22Rv1 (cell line): Measurements from ENCODE around the gene WFIKKN1.
A peak's percentile ranks its signal among the peaks of the same experiment; 100 is the strongest.

ENCODE experiments used
- H3K27ac ChIP-seq: fragments of 450-650 bp; 2 replicates; pipeline ENCODE4 v1.5.1; 2017
- CTCF ChIP-seq: fragments of 450-650 bp; IDR thresholded peaks from 2 replicates; pipeline ENCODE4 v1.5.1; 2017; ENCODE audit warnings: mild to moderate bottlenecking
- ZFX ChIP-seq: fragments of 450-650 bp; IDR thresholded peaks from 2 replicates; pipeline ENCODE4 v1.6.1; 2017; ENCODE audit warnings: antibody characterized with exemption, borderline replicate concordance

The WFIKKN1 gene

DNA sequence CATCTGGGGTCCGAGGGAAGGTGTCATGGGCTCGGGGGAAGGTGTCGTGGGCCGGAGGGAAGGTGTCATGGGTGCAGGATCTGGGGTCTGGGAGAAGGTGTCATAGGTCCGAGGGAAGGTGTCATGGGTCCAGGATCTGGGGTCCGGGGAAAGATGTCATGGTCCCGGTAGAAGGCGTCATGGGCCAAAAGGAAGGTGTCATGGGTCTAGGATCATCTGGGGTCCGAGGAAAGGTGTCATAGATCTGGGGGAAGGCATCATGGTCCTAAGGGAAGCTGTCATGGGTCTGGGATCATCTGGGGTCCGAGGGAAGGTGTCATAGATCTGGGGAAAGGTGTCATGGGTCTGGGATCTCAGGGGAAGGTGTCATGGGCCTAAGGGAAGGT lies 40.0 kb upstream of the WFIKKN1 start:
- no peak for TF ChIP-seq ZFX
- no peak for TF ChIP-seq CTCF

GRCh38 chr16:591231-591630 lies 39.6 kb upstream of the WFIKKN1 start:
- TF ChIP-seq ZFX (no peak), CTCF (no peak)
- peak overlapping the region; percentile 99 for H3K27ac ChIP-seq

More for the DNA sequence above, 40.0 kb upstream of the WFIKKN1 start:
- H3K27ac ChIP-seq, result peak overlapping the region; percentile 99

- H3K27ac ChIP-seq, result peak overlapping the region; percentile 99
These were observed 38.8 kb upstream of the WFIKKN1 start for GRCh38 chr16:591892-592517.

DNA sequence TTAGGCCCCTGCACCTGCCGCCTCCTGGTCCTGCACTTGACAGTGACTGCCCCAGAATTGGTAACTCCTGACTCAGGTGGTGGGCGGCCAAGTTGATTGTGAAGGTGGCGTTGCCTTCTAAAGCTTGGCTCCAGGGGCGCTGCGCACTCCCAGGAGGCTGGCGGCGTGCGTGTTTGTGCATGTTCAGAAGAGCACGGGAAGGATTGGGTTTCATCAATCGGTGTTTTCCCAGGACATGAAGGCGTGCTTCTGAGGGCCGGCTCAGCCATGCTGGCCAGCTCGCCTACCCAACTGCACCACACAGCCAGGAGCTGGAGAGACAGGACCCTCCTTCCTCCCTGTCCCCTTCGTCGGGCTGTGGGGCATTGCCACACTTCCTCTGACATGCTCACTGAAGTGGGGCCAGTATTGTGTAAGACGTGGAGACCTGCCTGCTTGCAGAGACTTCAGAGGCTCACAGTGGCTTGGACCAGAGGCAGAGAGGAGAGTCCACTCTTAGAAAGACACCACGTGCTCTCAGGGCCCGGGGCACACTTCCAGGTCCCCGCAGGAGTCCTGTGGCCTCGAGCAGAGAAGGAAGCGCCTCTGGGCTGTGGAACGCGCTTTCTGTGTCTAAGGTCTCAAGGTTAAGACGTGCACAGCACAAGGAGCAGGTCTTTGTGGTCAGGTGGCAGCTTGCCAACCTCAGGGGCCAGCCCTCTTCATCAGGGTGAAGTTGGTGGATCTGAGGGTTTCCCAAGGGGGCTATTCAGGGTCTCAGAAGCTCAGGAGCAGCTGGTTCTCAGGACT lies 38.1 kb upstream of the WFIKKN1 start:
- H3K27ac ChIP-seq, result peak overlapping the region; percentile 99
- TF ChIP-seq ZFX (no peak), CTCF (no peak)

More at GRCh38 chr16:591892-592517, 38.8 kb upstream of the WFIKKN1 start:
- TF ChIP-seq CTCF, result no peak
- TF ChIP-seq ZFX, result no peak

DNA sequence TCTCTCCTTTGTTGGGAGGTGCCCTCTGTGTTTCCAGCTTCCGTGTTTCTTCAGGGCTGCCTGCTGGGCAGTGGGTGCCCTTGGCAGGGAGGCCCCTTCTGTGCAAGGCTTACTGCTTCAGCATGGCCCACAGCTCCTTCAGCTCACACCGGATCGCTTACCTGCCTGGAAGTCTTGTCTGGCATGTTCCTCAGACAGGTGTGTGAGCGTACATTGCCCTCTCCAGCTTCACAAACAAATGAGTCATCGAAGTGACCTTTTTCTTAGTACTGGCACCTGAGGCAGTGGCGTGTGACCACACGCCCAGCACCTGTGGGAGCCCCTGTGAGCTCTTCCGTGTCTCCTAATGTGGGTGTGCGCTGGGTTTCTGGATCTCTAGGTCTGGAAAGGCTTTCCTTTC lies 37.4 kb upstream of the WFIKKN1 start:
- TF ChIP-seq ZFX (no peak), CTCF (no peak)

DNA sequence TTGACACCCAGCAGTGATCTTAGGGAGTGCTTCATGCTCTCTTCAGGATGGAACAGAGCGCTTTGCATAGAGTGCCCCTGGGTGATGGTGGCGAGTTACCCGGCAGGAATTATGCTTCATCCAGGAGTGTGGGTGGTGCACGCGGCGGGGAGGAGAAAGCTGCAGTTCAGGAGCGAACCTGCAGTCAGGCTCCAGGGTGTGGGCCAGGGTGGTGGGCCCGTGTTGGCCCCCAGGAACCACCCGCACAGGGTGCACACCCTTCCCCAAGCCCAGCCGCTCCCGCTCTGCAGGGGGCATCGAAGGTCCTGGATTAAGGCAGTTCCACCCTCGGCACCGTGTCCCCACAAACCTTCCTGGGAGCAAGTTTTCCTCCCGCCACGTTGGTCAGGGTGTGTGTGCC lies 37.0 kb upstream of the WFIKKN1 start:
- peak overlapping the region; percentile 99 for H3K27ac ChIP-seq
- no peak for TF ChIP-seq ZFX
- TF ChIP-seq CTCF, result no peak

More for the DNA sequence above, 37.4 kb upstream of the WFIKKN1 start:
- peak overlapping the region; percentile 99 for H3K27ac ChIP-seq

GRCh38 chr16:595094-595528 lies 35.7 kb upstream of the WFIKKN1 start:
- no peak for TF ChIP-seq CTCF
- no peak for TF ChIP-seq ZFX

More at GRCh38 chr16:595094-595528, 35.7 kb upstream of the WFIKKN1 start:
- H3K27ac ChIP-seq, result peak overlapping the region; percentile 99; the same call in 1 of the 2 replicates
